ENCODE measurements around the gene NPAS2. TPM values are rescaled to one million over a fixed set of nuclear protein-coding genes. Genes with fewer than 3 reads are reported as not detected.
A peak's percentile ranks its signal among the peaks of the same experiment; 100 is the strongest.

The NPAS2 gene
- polyA plus RNA-seq, 1 of the 3 experiments (the other 2 are of a cell fraction) = 58.5 TPM

DNA sequence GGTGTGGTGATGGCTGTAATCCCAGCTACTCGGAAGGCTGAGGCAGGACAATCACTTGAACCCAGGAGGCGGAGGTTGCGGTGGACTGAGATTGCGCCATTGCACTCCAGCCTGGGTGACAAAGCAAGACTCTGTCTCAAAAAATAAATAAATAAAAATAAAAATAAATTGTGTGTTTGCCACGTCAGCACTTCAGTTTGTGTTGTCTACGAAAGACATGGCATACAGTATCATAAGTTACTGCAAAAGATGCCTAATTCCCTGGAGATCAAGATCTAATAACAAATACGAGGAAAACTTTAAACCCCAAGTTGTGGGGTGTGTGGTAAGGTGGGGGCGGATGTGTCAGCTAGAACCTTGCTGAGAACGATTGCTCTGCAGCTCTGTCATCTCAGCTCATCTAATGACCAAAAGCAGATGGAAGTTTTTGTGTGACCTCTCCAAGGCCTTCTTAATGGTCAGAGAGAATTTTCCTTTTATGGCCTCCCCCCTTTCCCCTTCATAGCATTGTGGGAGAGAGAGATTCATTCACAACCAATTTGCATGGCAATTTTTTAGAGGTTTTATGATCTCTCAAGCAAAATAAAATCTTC is 11.3 kb downstream of the NPAS2 start:
- no peaks in the 10 kb centered on the region for H3K9me3 ChIP-seq
- 76% methylated on average over 9 of the region's 9 CpGs for WGBS (ENCODE audit: low lambda C conversion rate)
- H3K4me1 ChIP-seq (ENCODE audit: control insufficient read depth in 1 of 2, insufficient read depth in 2 of 2, low read depth in 1 of 2, low read length in 1 of 2) = peaks cover 8 to 11% of the 10 kb centered on the region in 2 experiments; a peak in 2 of 4 replicates
- H3K9me2 ChIP-seq = no peaks in the 10 kb centered on the region
- peaks cover 4 to 11% of the 10 kb centered on the region in 2 experiments for H3K36me3 ChIP-seq (replicated peaks in 1 of 2; ENCODE audit: control insufficient read depth in 1 of 2, insufficient read depth in 2 of 2, low read length in 1 of 2)
- peaks cover 6% of the 10 kb centered on the region for H3F3A ChIP-seq (replicated peaks; ENCODE audit: insufficient read depth)
- TF ChIP-seq FOXM1 (IDR thresholded peaks at IDR 0.05; ENCODE audit: low read depth) (no peak), FOXJ3 (CRISPR knock-in tag; IDR thresholded peaks at IDR 0.05) (no peak), SIN3A (IDR thresholded peaks at IDR 0.05; ENCODE audit: borderline replicate concordance, low read depth, low read length) (no peak), EP300 (IDR thresholded peaks at IDR 0.05; ENCODE audit: borderline replicate concordance in 1 of 2, low read depth in 1 of 2, low read length in 1 of 2) (no peak), POLR2AphosphoS5 (IDR thresholded peaks at IDR 0.05; ENCODE audit: low read depth, low read length) (no peak), GABPA (IDR thresholded peaks at IDR 0.05; ENCODE audit: low read depth) (no peak)
- TF ChIP-seq, protein P1, sequence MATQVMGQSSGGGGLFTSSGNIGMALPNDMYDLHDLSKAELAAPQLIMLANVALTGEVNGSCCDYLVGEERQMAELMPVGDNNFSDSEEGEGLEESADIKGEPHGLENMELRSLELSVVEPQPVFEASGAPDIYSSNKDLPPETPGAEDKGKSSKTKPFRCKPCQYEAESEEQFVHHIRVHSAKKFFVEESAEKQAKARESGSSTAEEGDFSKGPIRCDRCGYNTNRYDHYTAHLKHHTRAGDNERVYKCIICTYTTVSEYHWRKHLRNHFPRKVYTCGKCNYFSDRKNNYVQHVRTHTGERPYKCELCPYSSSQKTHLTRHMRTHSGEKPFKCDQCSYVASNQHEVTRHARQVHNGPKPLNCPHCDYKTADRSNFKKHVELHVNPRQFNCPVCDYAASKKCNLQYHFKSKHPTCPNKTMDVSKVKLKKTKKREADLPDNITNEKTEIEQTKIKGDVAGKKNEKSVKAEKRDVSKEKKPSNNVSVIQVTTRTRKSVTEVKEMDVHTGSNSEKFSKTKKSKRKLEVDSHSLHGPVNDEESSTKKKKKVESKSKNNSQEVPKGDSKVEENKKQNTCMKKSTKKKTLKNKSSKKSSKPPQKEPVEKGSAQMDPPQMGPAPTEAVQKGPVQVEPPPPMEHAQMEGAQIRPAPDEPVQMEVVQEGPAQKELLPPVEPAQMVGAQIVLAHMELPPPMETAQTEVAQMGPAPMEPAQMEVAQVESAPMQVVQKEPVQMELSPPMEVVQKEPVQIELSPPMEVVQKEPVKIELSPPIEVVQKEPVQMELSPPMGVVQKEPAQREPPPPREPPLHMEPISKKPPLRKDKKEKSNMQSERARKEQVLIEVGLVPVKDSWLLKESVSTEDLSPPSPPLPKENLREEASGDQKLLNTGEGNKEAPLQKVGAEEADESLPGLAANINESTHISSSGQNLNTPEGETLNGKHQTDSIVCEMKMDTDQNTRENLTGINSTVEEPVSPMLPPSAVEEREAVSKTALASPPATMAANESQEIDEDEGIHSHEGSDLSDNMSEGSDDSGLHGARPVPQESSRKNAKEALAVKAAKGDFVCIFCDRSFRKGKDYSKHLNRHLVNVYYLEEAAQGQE (IDR thresholded peaks at IDR 0.05; ENCODE audit: low read depth, low read length) = no peak
- TF ChIP-seq, protein P2, sequence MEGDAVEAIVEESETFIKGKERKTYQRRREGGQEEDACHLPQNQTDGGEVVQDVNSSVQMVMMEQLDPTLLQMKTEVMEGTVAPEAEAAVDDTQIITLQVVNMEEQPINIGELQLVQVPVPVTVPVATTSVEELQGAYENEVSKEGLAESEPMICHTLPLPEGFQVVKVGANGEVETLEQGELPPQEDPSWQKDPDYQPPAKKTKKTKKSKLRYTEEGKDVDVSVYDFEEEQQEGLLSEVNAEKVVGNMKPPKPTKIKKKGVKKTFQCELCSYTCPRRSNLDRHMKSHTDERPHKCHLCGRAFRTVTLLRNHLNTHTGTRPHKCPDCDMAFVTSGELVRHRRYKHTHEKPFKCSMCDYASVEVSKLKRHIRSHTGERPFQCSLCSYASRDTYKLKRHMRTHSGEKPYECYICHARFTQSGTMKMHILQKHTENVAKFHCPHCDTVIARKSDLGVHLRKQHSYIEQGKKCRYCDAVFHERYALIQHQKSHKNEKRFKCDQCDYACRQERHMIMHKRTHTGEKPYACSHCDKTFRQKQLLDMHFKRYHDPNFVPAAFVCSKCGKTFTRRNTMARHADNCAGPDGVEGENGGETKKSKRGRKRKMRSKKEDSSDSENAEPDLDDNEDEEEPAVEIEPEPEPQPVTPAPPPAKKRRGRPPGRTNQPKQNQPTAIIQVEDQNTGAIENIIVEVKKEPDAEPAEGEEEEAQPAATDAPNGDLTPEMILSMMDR (IDR thresholded peaks at IDR 0.05) = no peak
- H2AFZ ChIP-seq (ENCODE audit: low read depth) = no peak overlapping the region
- no peak overlapping the region for H3K9ac ChIP-seq
- peaks cover 6% of the 10 kb centered on the region; the same call in 1 of the 2 replicates for H4K20me1 ChIP-seq (ENCODE audit: insufficient read depth)
- H3K4me3 ChIP-seq (ENCODE audit: low read depth in 2 of 2, low read length in 1 of 2) = no peak overlapping the region
- DNase-seq = no peak
- ChIA-PET CTCF (no interaction called here), POLR2A (no interaction called here)
- H3K27me3 ChIP-seq (ENCODE audit: insufficient read depth) = no peaks in the 10 kb centered on the region
- H3K4me2 ChIP-seq = peak overlapping the region; percentile 10; the same call in 1 of the 2 replicates
- no peak overlapping the region for H3K27ac ChIP-seq (ENCODE audit: low read depth in 2 of 2, low read length in 1 of 2)
- H3K79me2 ChIP-seq (ENCODE audit: insufficient read depth) = peaks cover 81% of the 10 kb centered on the region

DNA sequence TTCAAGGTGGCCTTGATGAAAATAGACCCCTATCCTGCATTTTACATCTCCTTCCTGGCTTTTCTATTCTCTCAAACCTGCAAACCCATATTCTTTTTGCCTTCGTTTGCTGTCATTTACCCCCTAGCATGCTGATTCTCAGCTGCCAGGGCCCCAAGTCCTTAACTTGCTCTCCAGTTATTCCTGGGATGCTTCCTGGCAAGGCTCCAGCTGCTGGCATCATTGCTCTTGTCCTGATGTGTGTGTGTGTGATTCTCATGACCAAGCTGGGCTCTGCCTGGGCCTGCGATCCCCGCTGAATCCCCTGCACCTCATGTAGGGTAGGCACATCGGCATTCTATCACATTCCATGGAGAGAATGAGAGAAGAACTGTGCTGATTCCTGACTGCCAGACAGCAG is 11.9 kb downstream of the NPAS2 start:
- H3K36me3 ChIP-seq (replicated peaks in 1 of 2; ENCODE audit: control insufficient read depth in 1 of 2, insufficient read depth in 2 of 2, low read length in 1 of 2) = peaks cover 4 to 7% of the 10 kb centered on the region in 2 experiments
- peaks cover 8 to 11% of the 10 kb centered on the region in 2 experiments; a peak in 2 of 4 replicates for H3K4me1 ChIP-seq (ENCODE audit: control insufficient read depth in 1 of 2, insufficient read depth in 2 of 2, low read depth in 1 of 2, low read length in 1 of 2)
- ChIA-PET CTCF (no interaction called here), POLR2A (no interaction called here)
- no peak for DNase-seq
- no peak overlapping the region for H3K9ac ChIP-seq
- H3K27ac ChIP-seq (ENCODE audit: low read depth in 2 of 2, low read length in 1 of 2) = no peak overlapping the region
- peaks cover 83% of the 10 kb centered on the region for H3K79me2 ChIP-seq (ENCODE audit: insufficient read depth)
- H3K4me2 ChIP-seq = peak overlapping the region; percentile 10; the same call in 1 of the 2 replicates
- no peaks in the 10 kb centered on the region for H3K9me2 ChIP-seq
- peaks cover 6% of the 10 kb centered on the region for H3F3A ChIP-seq (replicated peaks; ENCODE audit: insufficient read depth)
- WGBS (ENCODE audit: low lambda C conversion rate) = 91% methylated on average over 4 of the region's 4 CpGs
- no peaks in the 10 kb centered on the region for H3K27me3 ChIP-seq (ENCODE audit: insufficient read depth)
- peaks cover 6% of the 10 kb centered on the region; the same call in 1 of the 2 replicates for H4K20me1 ChIP-seq (ENCODE audit: insufficient read depth)
- no peaks in the 10 kb centered on the region for H3K9me3 ChIP-seq
- TF ChIP-seq TEAD4 (IDR thresholded peaks at IDR 0.05; ENCODE audit: borderline replicate concordance, insufficient read depth) (no peak), ELF1 (IDR thresholded peaks at IDR 0.05) (no peak), JUND (IDR thresholded peaks at IDR 0.05) (no peak), GATA2 (CRISPR knock-in tag; IDR thresholded peaks at IDR 0.05) (no peak), NFIC (IDR thresholded peaks at IDR 0.05; ENCODE audit: borderline replicate concordance) (peak; percentile 52; the same call in 1 of the 2 replicates), RXRA (IDR thresholded peaks at IDR 0.05; ENCODE audit: borderline replicate concordance, low read depth) (no peak)
- no peak overlapping the region for H2AFZ ChIP-seq (ENCODE audit: low read depth)
- H3K4me3 ChIP-seq (ENCODE audit: low read depth in 2 of 2, low read length in 1 of 2) = no peak overlapping the region

Data from SK-N-SH (cell line).